RCC 7860 (cell line): ENCODE data around the gene SCN10A.
A peak's percentile ranks its signal among the peaks of the same experiment; 100 is the strongest.

ENCODE experiments used
- DNase-seq: peaks from one replicate; pipeline ENCODE4 v3.0.0-alpha.2; 2015; ENCODE audit warnings: low spot score
- FAIRE-seq: peaks from 2 replicates; lab custom pipeline; 2012; peaks lifted over from hg19 to GRCh38; lab: Jason Lieb, UNC

Gene SCN10A

GRCh38 chr3:38655708-38656300 lies 160.2 kb downstream of the SCN10A start:
- no peak for FAIRE-seq
- DNase-seq, result peak; percentile 8

- FAIRE-seq, result no peak
Observed at GRCh38 chr3:38653685-38654537, 162.1 kb downstream of the SCN10A start.

GRCh38 chr3:38652934-38653333 lies 163.1 kb downstream of the SCN10A start:
- FAIRE-seq (no peak), DNase-seq (no peak)

More at GRCh38 chr3:38653685-38654537, 162.1 kb downstream of the SCN10A start:
- no peak for DNase-seq

DNA sequence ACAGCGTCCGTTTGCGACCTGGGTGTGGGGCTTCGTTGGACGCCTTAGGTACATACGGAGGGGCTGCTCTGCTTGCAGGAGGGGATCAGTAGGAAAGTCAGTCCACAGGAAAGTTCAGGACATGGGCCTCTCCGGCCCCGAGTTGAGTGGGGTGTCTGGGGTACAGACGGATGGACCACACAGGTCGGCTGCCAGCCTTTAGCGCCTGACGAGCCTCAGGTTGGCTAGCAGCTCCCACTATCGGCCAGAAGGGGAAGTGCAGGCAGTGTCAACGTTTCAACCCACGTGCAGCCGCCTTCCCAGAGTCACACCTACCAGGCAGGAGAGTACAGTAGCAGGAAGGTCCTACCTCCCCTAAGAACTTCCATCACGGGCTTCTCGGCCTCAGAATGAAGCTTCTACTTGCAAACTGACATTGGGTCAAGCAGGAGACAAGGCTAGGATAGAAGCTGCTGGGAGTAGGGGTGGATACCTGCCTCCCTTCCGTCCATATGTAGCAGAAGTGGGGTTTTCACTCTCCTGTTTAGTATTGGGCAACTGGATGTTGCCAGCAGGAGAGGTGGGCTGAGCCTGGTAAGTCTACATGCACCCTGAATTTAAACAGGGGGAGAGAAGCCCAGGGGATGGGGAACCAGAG lies 164.7 kb downstream of the SCN10A start:
- peak; percentile 11 for DNase-seq
- FAIRE-seq, result no peak

- no peak for DNase-seq
Observed at GRCh38 chr3:38650248-38650951, 165.6 kb downstream of the SCN10A start.

DNA sequence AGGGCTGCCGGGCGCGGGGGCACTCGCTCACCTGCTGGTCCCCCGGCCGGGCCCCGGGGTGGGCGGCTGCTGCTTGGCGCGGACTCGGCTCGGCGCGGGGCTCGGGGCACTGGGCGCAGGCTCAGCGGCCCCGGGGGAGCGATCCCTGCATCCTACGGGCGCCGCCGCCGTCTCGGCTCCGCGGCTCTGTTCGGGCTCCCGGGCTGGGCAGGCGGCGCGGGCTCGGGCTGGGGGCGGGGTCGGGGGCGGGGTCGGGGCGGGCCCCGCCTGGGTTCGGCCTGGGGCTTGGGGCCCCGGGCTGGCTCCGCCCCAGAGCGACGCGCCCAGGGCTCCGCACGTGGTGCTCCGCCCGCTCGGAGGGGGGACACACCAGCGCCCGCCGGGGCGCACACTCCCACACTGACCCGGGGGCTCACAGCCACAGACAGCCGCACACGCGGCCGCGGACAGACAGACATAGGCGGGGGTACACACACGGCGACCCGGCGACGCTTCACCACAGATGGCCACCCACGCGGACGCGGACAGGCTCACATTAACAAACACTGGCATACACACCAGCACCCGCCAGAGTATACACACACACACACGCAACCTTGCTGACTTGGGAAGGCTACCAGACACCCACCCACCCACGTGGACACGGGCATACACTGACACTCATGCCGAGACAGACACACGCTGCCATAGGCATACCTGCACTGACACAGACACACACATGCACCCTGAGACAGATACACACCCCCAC lies 166.3 kb downstream of the SCN10A start, which contains the start of gene SCN5A:
SCN5A (minus strand) TSS at position 188 of the 748 bp plus-strand sequence. CDS start 16,380 bp downstream, outside the sequence.
- FAIRE-seq, result no peak

More at GRCh38 chr3:38650248-38650951, 165.6 kb downstream of the SCN10A start:
- no peak for FAIRE-seq

GRCh38 chr3:38648659-38649499 lies 167.1 kb downstream of the SCN10A start:
- FAIRE-seq (no peak), DNase-seq (no peak)

More for the DNA sequence above, 166.3 kb downstream of the SCN10A start, which contains the start of gene SCN5A:
- no peak for DNase-seq

DNA sequence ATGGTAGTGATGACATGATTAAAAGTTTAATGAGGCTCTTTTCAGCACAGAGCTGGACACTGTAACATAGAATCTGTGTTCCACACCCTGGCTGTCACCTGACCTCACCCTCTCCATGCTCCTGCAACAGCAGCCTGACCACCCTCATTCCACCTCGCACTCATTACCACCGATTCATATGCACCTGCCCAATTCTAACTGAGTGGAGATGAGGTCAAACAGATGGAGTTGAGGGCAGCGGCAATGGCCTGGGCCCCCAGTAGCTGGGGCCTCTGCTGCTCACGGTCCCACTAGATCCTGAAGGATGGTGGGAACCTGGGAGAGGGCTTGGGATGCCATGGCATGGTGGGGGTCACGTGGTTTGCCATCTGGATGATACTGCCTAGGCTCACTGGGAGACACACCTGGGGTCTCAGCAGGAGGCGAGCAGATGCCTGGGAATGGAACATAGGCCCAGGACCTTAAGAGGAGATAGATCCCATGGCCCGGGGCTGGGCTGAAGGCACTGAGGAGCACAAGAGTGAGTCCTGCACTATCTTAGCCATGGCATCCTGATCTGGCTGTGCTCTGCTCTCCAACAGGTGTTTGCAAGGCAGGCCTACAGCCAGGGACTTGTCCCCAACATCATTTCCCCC lies 167.9 kb downstream of the SCN10A start:
- no peak for DNase-seq
- FAIRE-seq, result no peak

GRCh38 chr3:38647217-38647970 lies 168.6 kb downstream of the SCN10A start:
- DNase-seq, result no peak
- no peak for FAIRE-seq
